A549 (cell line): Measurements from ENCODE around the gene NLGN4Y.

Experiments used
- CTCF ChIP-seq: fragments of >200 bp; sonication (Bioruptor Twin); formaldehyde crosslinking; IDR thresholded peaks from 3 replicates; pipeline ENCODE4 v1.5.1; 2016
- KDM1A ChIP-seq: fragments of 200-600 bp; sonication (generic); IDR thresholded peaks from 2 replicates; pipeline ENCODE4 v1.6.1; 2016; ENCODE audit warnings: low read depth, mild to moderate bottlenecking
- MAX ChIP-seq: IDR thresholded peaks from 2 replicates; pipeline ENCODE4 v1.6.1; 2012
- NPAS2 ChIP-seq: fragments of 250-450 bp; sonication (Bioruptor Pico); IDR thresholded peaks from 2 replicates; pipeline ENCODE4 v1.8.0; 2022; ENCODE audit warnings: mild to moderate bottlenecking, moderate library complexity, borderline replicate concordance
- NR3C1 ChIP-seq: fragments of >200 bp; sonication (Bioruptor Twin); formaldehyde crosslinking; IDR thresholded peaks from 3 replicates; pipeline ENCODE4 v1.6.1; 2017
- SMC3 ChIP-seq: fragments of >200 bp; sonication (Bioruptor Twin); formaldehyde crosslinking; IDR thresholded peaks from 3 replicates; pipeline ENCODE4 v1.6.1; 2018; ENCODE audit warnings: inconsistent platforms

- TF ChIP-seq SMC3 (no peak), KDM1A (no peak), CTCF (no peak), MAX (no peak), NR3C1 (no peak), NPAS2 (CRISPR knock-in tag) (no peak)
Observed at GRCh38 chrY:14601372-14601771, 77.0 kb downstream of the NLGN4Y start.
